Urinary bladder (tissue), 4 donors: Measurements from ENCODE around the gene MACROD2. TPM values are rescaled to one million over a fixed set of nuclear protein-coding genes. Genes with fewer than 3 reads are reported as not detected.
A peak's percentile ranks its signal among the peaks of the same experiment; 100 is the strongest.

Experiments used
- DNase-seq: peaks from one replicate; pipeline ENCODE4 v3.0.0-alpha.2; 2015; ENCODE audit errors: extremely low spot score
- H3K27ac ChIP-seq: one replicate; pipeline ENCODE4 v1.5.1; 2013; ENCODE audit warnings: low read depth, mild to moderate bottlenecking, moderate library complexity
- H3K36me3 ChIP-seq: one replicate; pipeline ENCODE4 v1.6.1; 2013; ENCODE audit warnings: mild to moderate bottlenecking, moderate library complexity; ENCODE audit not compliant: insufficient read depth
- H3K4me1 ChIP-seq: one replicate; pipeline ENCODE4 v1.6.1; 2013; ENCODE audit warnings: mild to moderate bottlenecking, moderate library complexity; ENCODE audit not compliant: insufficient read depth
- H3K4me3 ChIP-seq: one replicate; pipeline ENCODE4 v1.5.1; 2013; ENCODE audit warnings: low read depth, low read length
- WGBS: extraction: QIAGEN DNeasy Blood & Tissue Kit; methylation state at CpG from one replicate; pipeline ENCODE4 v1.1.7; 2013; 5-methylcytosine and 5-hydroxymethylcytosine counted together
- polyA plus RNA-seq: library from polyadenylated mRNA; stranded (reverse); fragments of 200-250 nt; gene quantifications from one replicate; pipeline ENCODE4 v1.2.3, GENCODE V29; 2013
- total RNA-seq: library from RNA; depleted of rRNA; stranded (reverse); fragments of >200 nt; gene quantifications from one replicate; pipeline ENCODE4 v1.2.3, GENCODE V29; 2014
- donor health status: healthy with polysubstance abuse.
- donor health status: healthy.

Gene MACROD2
- total and polyA plus RNA-seq, 2 donors: 3.0 to 28.2 TPM

DNA sequence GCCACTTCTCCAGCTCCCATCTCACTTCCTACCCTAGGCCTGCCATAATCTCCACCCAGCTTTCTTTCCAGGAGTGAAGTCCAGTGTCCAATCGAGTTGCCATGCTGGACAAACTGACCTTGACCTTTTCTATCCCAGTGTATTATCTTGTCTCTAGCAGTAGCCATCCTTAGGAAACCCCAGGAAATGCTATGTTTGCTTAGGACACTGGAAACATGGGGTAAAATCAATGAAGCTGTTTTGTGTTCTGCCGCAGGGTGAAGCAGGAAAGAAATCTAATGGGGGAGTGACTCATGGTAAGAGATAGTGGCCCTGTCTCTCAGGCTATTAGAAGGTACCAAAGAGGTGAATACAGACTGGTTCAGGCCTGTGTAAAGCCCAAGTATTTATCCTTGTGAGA is 1452.2 kb downstream of the MACROD2 start:
- no peak overlapping the region for H3K4me3 ChIP-seq
- no peak for DNase-seq
- no peak overlapping the region for H3K27ac ChIP-seq
- no peaks in the 10 kb centered on the region for H3K36me3 ChIP-seq
- 88% methylated on average over 2 of the region's 2 CpGs for WGBS
- H3K4me1 ChIP-seq: no peaks in the 10 kb centered on the region

- DNase-seq: no peak
- no peaks in the 10 kb centered on the region for H3K4me1 ChIP-seq
- H3K27ac ChIP-seq: no peak overlapping the region
- H3K4me3 ChIP-seq: no peak overlapping the region
- H3K36me3 ChIP-seq: no peaks in the 10 kb centered on the region
- 94% methylated on average over 4 of the region's 4 CpGs for WGBS
Observed at GRCh38 chr20:15449061-15449460, 1453.7 kb downstream of the MACROD2 start.

GRCh38 chr20:15451241-15451640 is 1455.9 kb downstream of the MACROD2 start:
- DNase-seq: no peak
- H3K4me3 ChIP-seq: no peak overlapping the region
- H3K36me3 ChIP-seq: no peaks in the 10 kb centered on the region
- no peaks in the 10 kb centered on the region for H3K4me1 ChIP-seq
- H3K27ac ChIP-seq: no peak overlapping the region
- WGBS: 89% methylated on average over 2 of the region's 2 CpGs

DNA sequence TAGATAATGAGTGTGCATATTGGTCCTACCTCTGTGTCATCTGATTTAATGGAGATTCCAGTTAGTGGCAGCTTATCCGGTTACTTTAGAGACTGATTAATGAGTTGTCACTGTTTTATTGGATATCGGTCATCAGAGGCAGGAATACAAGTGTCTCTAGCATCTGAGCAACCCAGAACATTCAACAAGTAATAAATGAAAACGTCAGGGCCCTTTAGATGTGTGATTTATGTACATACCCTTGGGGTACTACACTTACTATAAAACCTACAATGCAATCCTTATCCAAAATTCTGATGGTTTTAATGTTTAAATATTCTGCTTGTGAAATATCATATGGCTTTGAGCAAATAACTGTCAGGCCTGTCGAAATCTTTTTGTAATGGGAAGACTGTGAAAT is 1460.0 kb downstream of the MACROD2 start:
- Histone ChIP-seq H3K36me3 (no peaks in the 10 kb centered on the region), H3K4me1 (no peaks in the 10 kb centered on the region), H3K27ac (no peak overlapping the region), H3K4me3 (no peak overlapping the region)
- DNase-seq: no peak
- WGBS: 54% methylated on average over 4 of the region's 4 CpGs

- WGBS: 88% methylated on average over 4 of the region's 4 CpGs
- H3K27ac ChIP-seq: no peak overlapping the region
- H3K4me3 ChIP-seq: no peak overlapping the region
- H3K4me1 ChIP-seq: no peaks in the 10 kb centered on the region
- DNase-seq: no peak
- H3K36me3 ChIP-seq: peaks cover 2% of the 10 kb centered on the region
Observed at GRCh38 chr20:15461938-15462337, 1466.6 kb downstream of the MACROD2 start.

GRCh38 chr20:15475483-15475882 is 1480.2 kb downstream of the MACROD2 start:
- WGBS: 22% methylated on average over 5 of the region's 5 CpGs
- DNase-seq: peak; percentile 4
- no peak overlapping the region for H3K4me3 ChIP-seq
- no peaks in the 10 kb centered on the region for H3K4me1 ChIP-seq
- peaks cover 1% of the 10 kb centered on the region for H3K36me3 ChIP-seq
- no peak overlapping the region for H3K27ac ChIP-seq

DNA sequence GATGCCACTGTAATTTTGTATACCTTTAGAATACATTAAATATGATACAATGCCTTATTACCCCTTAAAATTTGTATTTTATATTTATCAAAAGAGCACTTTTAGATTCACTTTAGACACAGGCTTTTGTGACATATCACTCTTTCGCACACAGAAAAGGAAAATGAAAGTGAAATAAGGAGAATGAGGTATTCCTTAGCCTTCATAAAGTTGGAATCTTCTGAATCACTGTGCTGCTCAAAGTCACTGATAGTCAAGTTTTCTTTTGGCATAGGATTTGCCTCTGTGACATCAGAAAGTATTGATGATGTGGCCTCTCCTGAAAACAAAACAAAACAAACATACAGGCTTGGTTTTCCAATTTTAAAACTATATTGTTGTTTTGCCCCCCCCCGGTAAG is 1480.9 kb downstream of the MACROD2 start:
- Histone ChIP-seq H3K36me3 (peaks cover 1% of the 10 kb centered on the region), H3K4me3 (no peak overlapping the region), H3K27ac (no peak overlapping the region), H3K4me1 (no peaks in the 10 kb centered on the region)
- WGBS: 89% methylated on average over 2 of the region's 2 CpGs
- DNase-seq: no peak

- Histone ChIP-seq H3K36me3 (peaks cover 1% of the 10 kb centered on the region), H3K27ac (no peak overlapping the region), H3K4me1 (no peaks in the 10 kb centered on the region), H3K4me3 (no peak overlapping the region)
- WGBS: 80% methylated on average over 5 of the region's 5 CpGs
- no peak for DNase-seq
Observed at GRCh38 chr20:15476781-15477180, 1481.5 kb downstream of the MACROD2 start.

GRCh38 chr20:15482525-15482924 is 1487.2 kb downstream of the MACROD2 start:
- DNase-seq: no peak
- 82% methylated on average over 3 of the region's 3 CpGs for WGBS
- Histone ChIP-seq H3K4me3 (no peak overlapping the region), H3K36me3 (no peaks in the 10 kb centered on the region), H3K27ac (no peak overlapping the region), H3K4me1 (no peaks in the 10 kb centered on the region)

- 78% methylated on average over 2 of the region's 2 CpGs for WGBS
- Histone ChIP-seq H3K27ac (no peak overlapping the region), H3K36me3 (no peaks in the 10 kb centered on the region), H3K4me3 (no peak overlapping the region), H3K4me1 (no peaks in the 10 kb centered on the region)
- no peak for DNase-seq
Observed at GRCh38 chr20:15485519-15485918, 1490.2 kb downstream of the MACROD2 start.

DNA sequence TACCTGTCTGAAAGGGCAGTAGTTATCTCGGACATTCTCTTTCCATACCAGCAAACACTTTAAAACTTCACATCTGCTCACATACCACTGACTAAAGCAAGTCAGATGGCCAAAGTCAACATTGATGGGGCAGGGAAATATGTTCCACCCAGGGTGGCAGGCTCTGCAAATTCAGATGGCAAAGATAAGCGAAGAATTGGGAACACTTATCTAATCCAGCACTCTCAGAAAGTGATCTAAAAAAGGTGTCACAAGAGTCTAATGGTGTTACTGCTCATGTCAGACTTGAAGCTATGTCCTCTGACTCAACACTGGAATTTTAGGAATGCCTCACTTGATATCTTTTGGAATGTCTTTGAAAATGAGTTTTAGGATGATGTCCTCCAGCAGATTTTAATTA is 1491.7 kb downstream of the MACROD2 start:
- H3K36me3 ChIP-seq: no peaks in the 10 kb centered on the region
- WGBS: 79% methylated on average over 2 of the region's 2 CpGs
- no peak overlapping the region for H3K4me3 ChIP-seq
- H3K27ac ChIP-seq: no peak overlapping the region
- no peaks in the 10 kb centered on the region for H3K4me1 ChIP-seq
- no peak for DNase-seq

- 98% methylated on average over 2 of the region's 2 CpGs for WGBS
- Histone ChIP-seq H3K36me3 (no peaks in the 10 kb centered on the region), H3K27ac (no peak overlapping the region), H3K4me3 (no peak overlapping the region), H3K4me1 (no peaks in the 10 kb centered on the region)
- no peak for DNase-seq
Observed at GRCh38 chr20:15487682-15488081, 1492.4 kb downstream of the MACROD2 start.

- Histone ChIP-seq H3K36me3 (no peaks in the 10 kb centered on the region), H3K4me1 (no peaks in the 10 kb centered on the region), H3K4me3 (no peak overlapping the region), H3K27ac (no peak overlapping the region)
- WGBS: 100% methylated on average over 1 of the region's 1 CpG
- DNase-seq: no peak
Observed at GRCh38 chr20:15491575-15491974, 1496.3 kb downstream of the MACROD2 start.

DNA sequence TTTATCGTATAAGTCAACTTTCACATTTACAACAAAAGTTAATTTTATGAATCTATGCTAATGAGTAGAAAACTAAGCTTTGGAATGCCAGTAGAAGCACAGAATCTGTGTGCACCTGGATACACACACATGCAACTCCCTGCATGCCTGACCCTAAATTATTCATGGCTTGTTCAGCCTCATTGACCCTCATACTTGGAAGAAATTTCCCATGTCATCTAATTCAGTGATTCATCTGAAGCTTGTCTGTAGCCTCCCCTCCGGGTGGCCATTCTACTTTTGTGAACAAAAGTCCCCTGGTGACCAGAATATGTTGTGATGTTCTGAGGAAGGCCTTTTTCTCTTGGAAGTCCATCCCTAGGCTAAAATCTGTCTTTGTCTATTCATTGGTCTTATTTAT is 1499.5 kb downstream of the MACROD2 start:
- no peaks in the 10 kb centered on the region for H3K4me1 ChIP-seq
- no peak overlapping the region for H3K4me3 ChIP-seq
- 94% methylated on average over 2 of the region's 2 CpGs for WGBS
- H3K36me3 ChIP-seq: no peaks in the 10 kb centered on the region
- no peak overlapping the region for H3K27ac ChIP-seq
- DNase-seq: no peak

- Histone ChIP-seq H3K4me3 (no peak overlapping the region), H3K27ac (no peak overlapping the region)
- WGBS: 77% methylated on average over 3 of the region's 3 CpGs
Observed at GRCh38 chr20:15496501-15497039, 1501.3 kb downstream of the MACROD2 start.

More at GRCh38 chr20:15496501-15497039, 1501.3 kb downstream of the MACROD2 start:
- H3K36me3 ChIP-seq: no peaks in the 10 kb centered on the region
- DNase-seq: no peak
- no peaks in the 10 kb centered on the region for H3K4me1 ChIP-seq
